Stimulated activated CD4-positive, alpha-beta T cell treated with anti-CD3 and anti-CD28 coated beads, Interleukin-4, amount 100 ng/mL, for 24 hours (primary cell): Measurements from ENCODE around the gene MCUB.
"Not testable (repeated sequence)": the region's sequence is repeated elsewhere in the genome, so short reads cannot be mapped to it uniquely, and the experiment has no call there.

Experiments used
- DNase-seq: peaks from one replicate; pipeline ENCODE4 v3.0.0-alpha.2; 2020

The MCUB gene, protein sequence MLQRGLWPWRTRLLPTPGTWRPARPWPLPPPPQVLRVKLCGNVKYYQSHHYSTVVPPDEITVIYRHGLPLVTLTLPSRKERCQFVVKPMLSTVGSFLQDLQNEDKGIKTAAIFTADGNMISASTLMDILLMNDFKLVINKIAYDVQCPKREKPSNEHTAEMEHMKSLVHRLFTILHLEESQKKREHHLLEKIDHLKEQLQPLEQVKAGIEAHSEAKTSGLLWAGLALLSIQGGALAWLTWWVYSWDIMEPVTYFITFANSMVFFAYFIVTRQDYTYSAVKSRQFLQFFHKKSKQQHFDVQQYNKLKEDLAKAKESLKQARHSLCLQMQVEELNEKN

DNA sequence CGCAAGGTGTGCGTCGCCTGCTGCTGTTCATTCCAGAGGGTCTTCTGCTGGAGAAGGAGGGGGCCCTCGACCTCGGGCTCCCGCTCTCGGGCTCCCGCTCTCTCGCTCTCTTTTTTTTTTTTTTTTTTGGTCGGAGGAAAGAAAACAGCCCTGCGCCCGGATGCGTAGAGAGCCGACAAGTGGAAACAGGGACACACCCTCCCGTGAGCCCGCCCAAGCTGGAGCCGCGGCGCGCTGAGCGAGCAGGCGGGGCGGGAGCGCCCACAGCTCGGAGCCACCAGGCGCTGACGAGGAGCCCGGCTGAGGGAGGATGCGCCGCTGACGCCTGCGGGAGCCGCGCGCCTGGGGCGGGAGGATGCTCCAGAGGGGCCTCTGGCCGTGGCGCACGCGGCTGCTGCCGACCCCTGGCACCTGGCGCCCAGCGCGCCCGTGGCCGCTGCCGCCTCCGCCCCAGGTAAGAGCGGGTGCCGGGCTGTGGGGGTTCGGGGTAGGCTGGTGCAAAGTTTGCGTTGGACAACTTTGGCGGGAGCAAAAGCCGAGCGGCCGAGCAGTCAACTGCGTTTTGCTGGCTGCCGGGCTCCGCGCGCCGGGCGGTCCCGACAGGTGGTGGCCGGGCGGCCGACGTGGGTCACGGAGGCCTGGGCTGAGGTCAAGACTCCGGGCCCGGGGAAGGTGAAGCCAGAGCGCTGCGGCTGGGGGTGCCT is at the start of gene MCUB:
MCUB (plus strand) TSS at position 264 of the 704 bp plus-strand sequence; CDS start at position 356, 92 bp downstream.
- DNase-seq, result peak; percentile 91

DNA sequence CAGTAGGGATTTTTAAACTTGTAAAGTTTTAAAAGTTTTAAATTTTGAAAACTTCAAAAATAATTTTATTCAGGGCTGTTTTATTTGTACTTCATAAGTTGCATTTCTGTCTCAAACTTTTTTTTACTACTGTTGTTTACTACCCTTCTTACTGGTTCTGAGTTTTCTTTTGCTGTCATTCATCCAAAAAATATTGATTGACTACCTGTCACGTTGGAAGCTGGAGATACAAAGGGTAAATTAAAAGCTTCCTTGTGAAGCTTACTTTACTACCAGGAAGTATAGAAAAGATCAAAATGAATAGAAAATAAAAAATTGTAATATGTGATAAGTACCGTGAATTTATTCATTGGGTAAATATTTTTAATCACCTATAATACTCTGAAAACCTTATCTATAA is 49.4 kb upstream of the MCUB start:
- DNase-seq, result no peak

DNA sequence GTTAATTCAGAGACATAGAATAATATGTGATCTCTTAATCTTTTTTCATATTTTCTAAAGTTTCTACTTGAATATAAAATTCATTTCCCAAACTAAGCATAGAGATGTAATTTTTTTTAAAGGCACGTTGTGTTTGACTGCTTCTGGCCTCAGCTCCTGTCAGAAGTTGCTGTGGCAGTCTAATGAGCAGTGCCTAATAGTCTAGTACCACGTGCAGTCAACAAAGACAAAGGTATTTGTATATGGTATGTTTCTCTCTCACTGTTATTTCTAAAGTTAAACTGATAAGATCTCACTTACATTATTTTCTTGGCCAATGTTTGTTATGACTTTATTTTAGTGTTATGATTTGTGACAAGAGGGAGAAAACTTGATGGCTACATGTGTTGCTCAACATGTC is 48.6 kb upstream of the MCUB start:
- DNase-seq, result no peak

DNA sequence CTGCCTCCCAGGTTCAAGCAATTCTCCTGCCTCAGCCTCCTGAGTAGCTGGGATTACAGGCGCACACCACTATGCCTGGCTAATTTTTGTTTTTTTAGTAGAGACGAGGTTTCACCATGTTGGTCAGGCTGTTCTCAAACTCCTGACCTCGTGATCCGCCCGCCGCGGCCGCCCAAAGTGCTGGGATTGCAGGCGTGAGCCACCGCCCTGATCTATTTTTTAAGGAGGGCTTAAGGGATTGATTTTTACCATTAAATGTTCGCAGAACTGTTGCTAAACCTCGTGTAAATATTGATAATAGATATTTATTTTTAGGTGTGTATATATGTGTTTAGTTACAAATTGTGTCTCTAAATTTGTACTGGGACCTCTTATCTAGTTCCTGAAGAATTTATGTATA is 46.7 kb upstream of the MCUB start:
- not testable (repeated sequence) for DNase-seq

DNA sequence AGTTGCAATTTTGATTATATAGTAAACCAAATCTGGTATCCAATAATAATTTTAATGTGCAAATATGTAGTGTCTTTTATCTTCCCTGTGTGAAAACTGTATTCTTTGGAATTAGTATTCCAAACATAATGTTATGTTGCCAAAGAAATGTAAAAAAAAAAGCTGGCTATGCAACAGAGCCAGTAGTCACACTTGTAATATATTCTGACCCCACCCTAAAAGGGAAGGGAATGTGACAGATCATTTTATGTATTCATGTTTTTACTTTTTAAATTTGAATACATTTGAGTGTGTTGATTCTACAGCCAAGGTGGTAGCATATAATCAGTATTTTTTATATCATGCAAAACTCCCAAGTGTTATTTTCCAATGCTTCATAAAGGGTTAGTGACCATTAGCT is 27.9 kb upstream of the MCUB start:
- no peak for DNase-seq

DNA sequence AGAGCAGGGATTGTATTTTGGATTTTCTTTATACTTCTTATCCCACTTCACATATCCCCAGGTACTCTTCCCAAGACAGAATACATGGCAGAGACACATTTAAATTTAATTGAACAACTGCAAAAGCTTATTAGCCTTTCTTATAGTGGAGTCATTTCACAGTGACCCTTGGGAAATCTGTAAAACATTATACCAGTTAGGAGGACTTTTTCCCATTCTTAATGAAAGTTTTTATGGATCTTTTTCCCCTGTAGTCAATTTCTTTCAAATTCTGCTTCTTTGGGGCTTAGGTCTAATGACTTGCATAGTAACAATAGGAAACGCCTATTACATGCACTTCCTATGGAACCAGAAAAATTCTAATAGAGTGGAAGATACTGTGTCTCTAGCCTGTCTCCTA is 14.6 kb upstream of the MCUB start:
- no peak for DNase-seq

DNA sequence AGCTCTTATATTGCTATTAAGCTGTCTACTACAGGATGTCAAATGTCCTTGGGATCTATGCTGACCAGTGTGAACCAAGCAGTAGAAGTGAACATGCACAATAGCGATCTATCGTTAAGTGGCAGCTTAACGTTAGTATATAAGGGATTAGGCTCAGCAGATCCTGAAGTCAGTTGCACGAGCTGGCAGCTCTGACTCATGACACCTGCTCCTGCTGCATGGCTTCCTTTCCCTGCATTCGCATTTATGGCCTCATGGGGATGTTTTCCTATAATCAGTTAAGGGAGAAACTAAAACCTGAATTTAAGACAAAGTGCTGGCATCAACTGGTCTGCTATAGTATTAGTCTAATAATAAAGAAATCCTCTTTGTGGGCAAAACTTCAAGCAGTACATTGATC is 12.7 kb upstream of the MCUB start:
- DNase-seq, result no peak

DNA sequence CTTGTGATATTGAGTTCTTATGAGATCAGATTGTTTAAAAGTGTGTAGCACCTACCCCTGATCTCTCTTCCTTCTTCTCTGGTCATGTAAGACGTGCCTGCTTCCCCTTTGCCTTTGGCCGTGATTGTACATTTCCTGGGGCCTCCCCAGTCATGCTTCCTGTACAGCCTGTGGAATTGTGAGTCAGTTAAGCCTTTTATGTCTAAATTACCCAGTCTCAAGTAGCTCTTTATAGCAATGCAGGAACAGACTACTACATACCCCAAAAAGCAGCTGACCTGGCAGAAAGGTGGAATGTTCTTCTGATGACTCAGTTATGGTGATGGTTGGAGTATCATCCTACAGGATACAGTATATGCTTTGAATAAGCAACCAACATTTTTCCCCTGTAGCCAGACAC is 11.4 kb upstream of the MCUB start:
- DNase-seq, result peak; percentile 12

DNA sequence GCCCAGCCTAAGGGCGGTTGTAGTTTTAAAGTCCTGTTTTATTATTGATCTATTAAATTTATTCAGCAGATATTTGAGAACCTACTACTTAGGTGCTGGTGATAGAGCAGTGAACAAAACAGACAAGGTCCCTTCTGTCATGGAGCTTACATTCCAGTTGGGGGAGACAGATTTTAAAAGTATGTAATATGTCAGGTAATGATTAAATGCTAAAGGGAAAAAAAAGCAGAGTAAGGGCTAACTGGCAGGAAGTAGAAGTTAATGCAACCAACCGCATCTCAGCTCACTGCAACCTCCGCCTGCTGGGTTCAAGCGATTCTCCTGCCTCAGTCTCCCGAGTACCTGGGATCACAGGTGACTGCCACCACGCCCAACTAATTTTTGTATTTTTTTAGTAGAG is 7.8 kb upstream of the MCUB start:
- no peak for DNase-seq

DNA sequence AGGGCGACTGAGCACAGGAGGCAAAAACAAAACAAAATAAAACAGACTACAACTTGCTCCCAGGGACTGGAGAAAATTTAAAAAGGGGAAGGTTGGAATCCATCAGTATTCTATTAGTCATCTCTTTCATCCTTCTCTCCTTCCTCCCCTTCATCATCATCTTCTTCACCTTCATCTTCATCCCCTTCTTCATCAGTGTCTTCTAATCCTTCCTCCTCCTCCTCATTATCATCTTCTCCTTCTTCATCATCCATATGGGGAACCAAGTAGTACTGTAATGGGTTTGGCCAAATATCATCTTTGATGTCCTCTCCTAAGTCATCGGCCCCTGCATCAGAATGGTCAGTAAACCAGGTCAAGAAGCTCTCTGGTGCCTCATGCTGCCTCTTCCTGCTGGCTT is 6.9 kb upstream of the MCUB start:
- no peak for DNase-seq

DNA sequence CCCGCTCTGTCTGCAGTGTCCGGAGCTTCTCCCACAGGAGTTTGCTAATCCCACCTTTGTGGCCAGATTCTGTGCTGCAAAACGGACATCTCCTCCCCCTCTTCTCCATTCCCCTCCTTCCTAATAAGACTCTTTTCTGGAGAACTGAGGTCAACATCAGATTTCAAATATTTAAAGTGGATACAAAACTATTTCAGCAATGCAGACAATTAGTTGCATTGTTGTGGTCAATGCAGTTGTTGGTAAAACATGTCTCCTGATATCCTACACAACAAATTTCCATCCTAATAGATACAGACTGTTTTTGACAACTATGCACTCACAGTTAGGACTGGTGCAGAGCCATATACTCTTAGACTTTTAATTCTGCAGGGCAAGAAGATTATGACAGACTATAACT is 5.1 kb upstream of the MCUB start:
- DNase-seq, result no peak

DNA sequence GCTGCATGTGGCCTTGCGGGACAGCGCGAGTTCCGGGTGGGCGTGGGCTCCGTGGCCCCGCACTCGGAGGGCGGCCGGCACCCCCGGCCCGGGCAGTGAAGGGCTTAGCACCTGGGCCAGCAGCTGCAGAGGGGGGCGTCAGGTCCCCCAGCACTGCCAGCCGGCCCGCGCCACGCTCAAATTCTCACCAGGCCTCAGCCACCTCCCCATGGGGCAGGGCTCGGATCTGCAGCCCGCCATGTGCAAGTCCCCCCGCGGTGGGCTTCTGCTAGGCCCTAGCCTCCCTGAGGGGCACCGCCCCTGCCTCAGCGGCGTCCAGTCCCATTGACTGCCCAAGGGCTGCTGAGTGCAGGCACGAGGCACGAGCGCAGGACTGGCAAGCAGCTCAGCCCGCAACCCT is 2.6 kb upstream of the MCUB start:
- no peak for DNase-seq

DNA sequence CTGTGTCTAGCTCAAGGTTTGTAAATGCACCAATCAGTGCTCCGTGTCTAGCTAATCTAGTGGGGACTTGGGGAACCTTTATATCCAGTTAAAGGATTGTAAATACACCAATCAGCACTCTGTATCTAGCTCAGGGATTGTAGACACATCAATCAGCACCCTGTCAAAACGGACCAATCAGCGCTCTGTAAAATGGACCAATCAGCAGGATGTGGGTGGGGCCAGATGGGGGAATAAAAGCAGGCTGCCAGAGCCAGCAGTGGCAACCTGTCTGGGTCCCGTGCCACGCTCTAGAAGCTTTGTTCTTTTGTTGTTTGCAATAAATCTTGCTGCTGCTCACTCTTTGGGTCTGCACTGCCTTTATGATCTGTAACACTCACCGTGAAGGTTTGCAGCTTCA is 2.0 kb upstream of the MCUB start:
- DNase-seq, result peak; percentile 27

DNA sequence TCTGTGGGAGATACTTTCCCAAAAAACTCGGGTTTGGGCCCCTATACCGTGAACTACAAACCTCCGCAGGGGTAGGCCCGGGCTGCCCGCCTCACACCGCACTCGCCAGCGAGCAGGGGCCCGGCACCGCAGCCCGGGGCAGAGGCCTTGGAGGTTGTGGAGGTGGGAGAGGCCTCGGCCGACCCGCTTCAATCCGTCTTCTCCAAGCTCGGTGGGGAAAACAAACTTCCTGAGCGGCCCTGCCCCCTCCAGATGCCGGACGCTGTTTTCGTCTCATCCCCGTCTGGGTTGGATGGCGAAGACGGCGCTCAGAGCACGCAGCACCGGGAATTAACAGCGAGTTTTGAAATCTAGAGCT is 442 bp upstream of the MCUB start:
- DNase-seq, result peak; percentile 47

DNA sequence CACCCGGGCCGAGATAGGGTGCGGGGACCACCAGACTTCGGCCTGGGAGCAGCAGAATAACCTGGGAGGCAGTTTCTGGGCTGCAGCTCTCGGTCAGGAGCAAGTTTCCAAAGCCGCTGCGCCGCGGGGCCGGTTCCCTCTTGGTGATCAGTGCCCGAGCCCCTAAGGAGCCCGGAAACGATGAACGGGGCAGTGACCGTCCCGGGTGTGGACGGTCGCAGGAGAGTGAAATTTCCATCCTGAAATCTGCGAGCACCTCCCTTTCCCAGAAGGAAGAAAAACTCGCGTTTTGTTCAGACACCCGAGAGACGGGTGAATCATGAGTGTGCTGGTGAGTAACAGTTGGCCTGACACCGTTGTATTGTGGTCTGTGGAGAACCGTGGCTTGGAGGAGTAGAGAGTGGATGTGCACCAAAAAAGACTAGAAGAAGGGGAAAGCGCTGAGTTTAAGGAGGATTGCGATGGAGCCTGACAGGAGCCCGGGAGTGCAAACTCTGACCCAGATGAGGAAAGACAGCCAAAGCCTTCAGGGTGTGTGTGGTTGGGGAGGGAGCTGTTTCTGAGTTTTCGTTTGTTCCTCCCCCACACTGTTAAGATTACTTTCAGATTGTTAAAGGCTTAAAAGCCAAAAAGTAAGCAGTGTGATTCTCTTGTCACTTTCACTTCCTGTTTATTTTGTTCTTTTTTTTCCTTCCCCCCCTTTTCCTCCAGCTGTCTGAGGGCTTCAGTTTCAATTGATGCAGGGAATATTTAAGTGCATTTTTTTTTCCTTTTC is 828 bp downstream of the MCUB start:
- peak; percentile 72 for DNase-seq

DNA sequence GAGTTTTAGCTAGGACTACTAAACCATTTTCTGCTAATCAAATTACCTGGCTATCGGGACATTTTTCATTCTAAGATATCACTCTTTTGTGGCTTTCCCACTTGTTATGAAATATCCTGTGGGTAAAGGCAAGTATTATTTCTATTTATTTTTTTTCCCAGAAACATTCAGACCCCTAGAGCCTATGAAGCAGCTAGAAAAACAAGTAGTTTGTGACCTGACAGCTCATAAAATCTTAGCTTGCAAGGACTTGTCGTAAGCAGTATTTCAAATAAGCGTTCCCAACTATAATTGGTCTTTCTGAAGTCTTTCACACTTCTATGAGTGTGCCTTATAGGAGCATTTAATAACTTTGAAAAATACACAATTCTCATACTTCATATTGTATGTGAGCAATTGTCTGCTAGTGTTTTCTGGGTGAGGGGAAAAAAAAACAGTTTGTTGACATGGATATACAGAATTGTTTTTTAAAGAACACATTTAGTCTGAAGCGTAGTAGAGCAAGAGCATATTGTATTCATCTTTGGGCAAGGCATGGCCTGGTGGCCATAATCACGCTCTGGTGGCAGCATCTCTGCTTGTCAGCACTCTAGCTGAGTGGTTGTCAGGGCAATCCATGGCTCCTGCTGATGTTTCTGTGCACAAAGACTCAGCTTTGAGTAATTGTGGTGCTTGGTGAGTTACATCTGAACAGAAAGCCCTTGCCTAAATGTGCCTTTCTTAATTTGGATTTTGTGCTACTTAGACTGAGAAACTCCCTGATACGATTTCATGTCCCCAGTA is 2.6 kb downstream of the MCUB start:
- no peak for DNase-seq

DNA sequence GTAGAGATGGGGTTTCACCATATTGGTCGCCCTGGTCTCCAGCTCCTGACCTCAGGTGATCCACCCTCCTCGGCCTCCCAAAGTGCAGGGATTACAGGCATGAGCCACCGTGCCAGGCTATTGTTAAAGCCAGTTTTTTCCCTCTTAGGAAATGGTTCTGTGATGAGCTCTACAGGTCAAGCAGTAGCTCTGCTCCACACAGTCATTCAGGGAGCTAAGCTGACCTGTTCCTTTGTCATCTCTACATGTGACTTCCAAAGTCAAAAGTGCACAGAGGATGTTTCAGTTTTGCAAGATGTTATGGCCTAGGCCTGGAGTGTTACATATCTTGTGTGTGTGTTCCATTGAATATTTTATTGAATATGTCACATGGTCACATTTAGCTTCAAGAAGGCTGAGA is 11.4 kb downstream of the MCUB start:
- no peak for DNase-seq

DNA sequence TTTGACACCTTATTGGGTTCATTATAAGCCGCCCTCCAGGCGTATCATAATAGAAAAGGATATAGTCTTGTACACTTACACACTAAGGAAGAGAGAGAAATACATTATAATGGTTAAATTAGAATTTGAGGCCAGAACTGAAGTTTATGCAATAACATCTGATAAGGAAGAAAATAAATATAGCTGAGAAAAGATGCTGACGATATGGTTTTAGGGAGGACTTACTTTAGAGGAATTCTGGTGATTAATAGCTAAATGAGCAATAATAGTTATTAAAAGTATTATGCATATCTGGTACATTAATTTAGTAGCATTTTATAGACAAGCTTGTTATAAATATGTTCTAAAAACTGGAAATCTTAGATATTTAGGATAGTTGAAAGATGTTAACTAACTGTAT is 12.1 kb downstream of the MCUB start:
- no peak for DNase-seq

DNA sequence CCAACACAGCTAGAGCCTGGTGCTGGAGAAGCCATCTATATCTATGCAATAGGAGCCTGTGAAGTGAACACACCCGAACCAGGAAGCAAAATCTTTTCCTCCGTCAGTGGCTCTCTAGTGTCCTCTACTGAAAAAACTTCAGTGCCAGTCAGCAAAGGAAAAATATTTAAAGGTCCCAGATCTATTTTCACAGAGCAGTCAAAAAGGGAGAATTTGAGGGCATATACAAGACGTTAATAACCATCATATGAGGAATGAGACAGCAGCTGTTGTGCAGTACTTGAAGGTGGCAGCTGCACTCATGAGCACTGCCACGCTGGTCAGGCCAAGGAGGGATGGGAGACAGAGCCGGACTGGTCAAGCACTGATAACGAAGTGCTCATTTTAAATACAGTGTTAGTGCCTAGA is 14.4 kb downstream of the MCUB start:
- peak; percentile 14 for DNase-seq

DNA sequence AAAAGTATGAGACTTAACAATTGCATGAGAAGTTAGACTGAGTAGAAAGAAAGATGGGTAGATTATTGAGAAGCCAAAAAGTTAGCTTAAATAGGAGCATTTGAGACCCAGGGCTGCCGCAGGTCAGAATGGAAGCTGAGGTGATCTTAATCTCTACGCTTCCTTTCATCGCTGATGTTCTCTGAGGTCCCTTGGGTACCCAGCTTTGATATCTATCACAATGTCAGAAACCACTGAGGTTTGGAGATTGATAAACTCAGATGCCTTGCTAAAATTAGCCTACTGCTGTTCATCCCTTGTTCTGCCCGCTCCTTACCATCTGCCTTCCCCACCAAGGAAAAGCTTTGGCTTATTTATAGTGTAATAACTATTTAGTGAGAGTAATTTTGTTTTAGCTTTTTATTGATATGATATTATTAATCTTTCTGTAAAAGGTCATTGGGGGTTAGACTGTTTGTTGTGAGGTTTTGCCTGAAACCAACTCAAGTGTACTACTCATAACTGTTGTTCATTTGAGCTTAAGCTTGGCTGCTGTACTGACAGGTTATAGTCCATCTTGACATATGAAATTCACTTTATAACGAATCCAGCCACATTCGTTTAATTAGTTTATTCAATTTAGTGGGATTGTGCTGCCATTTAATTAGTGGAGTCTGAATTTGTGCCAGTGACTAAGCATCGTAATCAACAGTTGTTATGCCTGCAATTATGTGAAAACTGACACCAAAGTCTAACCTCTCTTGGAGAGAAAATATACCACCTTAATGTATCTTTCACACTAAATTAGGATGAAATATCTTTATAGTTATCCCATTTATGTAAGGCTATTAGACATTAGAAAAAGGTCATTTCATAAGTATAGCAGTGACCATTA is 15.1 kb downstream of the MCUB start:
- DNase-seq, result no peak

DNA sequence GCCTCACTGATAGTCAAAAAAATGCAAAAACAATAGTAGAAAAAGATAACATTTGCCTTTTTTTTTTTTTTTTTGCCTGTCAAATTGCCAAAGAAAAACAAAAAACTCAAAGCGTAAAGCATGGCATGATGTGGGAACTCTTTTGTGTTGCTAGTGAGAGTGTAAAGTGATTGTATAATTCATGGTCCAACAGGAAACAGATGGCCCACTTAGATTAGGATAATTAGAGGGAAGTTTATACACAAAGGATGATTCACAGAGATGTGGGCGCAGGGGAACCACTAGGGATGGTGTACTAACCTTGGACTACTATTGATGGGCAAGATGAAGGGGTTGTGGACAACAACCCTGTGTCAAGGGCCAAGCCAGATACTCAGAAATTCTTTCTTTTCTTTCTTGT is 16.4 kb downstream of the MCUB start:
- DNase-seq, result no peak

DNA sequence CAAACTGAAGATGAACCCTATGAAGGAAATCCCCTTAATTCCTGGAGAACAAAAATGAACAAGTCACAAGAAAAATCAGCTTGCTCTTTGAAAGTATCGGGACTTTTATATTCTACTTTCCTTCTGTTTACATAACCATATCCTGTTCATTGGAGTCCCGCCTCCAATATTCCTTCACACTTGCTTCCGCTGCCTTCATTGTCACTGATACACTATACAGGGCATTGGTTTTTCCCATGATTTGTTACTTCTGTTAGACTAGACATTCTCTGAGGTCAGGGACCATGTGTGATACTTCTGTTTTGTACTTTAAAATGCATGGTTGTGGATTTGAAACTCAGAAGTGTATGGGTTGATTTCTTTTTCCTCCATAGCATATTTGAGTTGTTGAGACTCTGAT is 18.8 kb downstream of the MCUB start:
- DNase-seq, result no peak
